Gastroesophageal sphincter (tissue), 3 donors: ENCODE results near the gene TPRG1L.

Source experiments
- POLR2AphosphoS5 ChIP-seq: sonication (generic); formaldehyde crosslinking; IDR thresholded peaks from one replicate; pipeline ENCODE4 v1.6.1; 2017; ENCODE audit warnings: antibody characterized with exemption
- TF ChIP-seq, protein P1 (sequence below), 4 experiments: fragments of 200-600 bp in 2 of 4; fragments of 450-650 bp in 2 of 4; sonication (generic) in 1 of 4; IDR thresholded peaks; one replicate each; pipeline ENCODE4 v1.5.1; 2017 to 2019; ENCODE audit warnings: antibody characterized with exemption in 4 of 4, mild to moderate bottlenecking in 2 of 4, moderate library complexity in 2 of 4

- TF ChIP-seq, protein P1, sequence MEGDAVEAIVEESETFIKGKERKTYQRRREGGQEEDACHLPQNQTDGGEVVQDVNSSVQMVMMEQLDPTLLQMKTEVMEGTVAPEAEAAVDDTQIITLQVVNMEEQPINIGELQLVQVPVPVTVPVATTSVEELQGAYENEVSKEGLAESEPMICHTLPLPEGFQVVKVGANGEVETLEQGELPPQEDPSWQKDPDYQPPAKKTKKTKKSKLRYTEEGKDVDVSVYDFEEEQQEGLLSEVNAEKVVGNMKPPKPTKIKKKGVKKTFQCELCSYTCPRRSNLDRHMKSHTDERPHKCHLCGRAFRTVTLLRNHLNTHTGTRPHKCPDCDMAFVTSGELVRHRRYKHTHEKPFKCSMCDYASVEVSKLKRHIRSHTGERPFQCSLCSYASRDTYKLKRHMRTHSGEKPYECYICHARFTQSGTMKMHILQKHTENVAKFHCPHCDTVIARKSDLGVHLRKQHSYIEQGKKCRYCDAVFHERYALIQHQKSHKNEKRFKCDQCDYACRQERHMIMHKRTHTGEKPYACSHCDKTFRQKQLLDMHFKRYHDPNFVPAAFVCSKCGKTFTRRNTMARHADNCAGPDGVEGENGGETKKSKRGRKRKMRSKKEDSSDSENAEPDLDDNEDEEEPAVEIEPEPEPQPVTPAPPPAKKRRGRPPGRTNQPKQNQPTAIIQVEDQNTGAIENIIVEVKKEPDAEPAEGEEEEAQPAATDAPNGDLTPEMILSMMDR (IDR thresholded peaks at IDR 0.05) = no peak
- TF ChIP-seq POLR2AphosphoS5 = no peak
These were observed 50.6 kb downstream of the TPRG1L start for GRCh38 chr1:3675436-3675835.
